ENCODE data around the gene BRS3. TPM values are rescaled to one million over a fixed set of nuclear protein-coding genes. Genes with fewer than 3 reads are reported as not detected.

Gene BRS3
- total RNA-seq, 2 donors from 2014 or later, result not detected

DNA sequence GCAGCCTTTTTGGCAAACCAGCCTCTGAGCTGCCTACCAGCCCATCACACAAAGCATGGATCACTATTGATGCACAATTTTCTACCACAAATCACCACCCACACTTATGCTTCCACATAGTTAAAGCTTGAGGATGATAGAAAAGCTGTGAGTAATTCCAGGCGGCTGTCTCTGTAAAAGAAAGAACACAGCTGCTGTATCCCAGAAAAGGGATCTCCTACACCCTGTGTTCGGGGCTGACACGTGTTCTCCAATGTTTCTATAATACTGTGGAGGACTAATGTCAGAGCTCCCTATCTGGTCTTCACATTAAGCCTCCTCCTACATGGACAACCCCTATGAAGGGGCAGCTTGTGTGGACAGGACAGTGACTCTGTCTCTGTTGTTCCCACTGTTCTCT is 12.5 kb upstream of the BRS3 start:
- TF ChIP-seq, protein P1, sequence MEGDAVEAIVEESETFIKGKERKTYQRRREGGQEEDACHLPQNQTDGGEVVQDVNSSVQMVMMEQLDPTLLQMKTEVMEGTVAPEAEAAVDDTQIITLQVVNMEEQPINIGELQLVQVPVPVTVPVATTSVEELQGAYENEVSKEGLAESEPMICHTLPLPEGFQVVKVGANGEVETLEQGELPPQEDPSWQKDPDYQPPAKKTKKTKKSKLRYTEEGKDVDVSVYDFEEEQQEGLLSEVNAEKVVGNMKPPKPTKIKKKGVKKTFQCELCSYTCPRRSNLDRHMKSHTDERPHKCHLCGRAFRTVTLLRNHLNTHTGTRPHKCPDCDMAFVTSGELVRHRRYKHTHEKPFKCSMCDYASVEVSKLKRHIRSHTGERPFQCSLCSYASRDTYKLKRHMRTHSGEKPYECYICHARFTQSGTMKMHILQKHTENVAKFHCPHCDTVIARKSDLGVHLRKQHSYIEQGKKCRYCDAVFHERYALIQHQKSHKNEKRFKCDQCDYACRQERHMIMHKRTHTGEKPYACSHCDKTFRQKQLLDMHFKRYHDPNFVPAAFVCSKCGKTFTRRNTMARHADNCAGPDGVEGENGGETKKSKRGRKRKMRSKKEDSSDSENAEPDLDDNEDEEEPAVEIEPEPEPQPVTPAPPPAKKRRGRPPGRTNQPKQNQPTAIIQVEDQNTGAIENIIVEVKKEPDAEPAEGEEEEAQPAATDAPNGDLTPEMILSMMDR (IDR thresholded peaks at IDR 0.05), result no peak
- H3K9me3 ChIP-seq, result no peaks in the 10 kb centered on the region
- H3K27me3 ChIP-seq, result no peaks in the 10 kb centered on the region
- no peaks in the 10 kb centered on the region for H3K4me1 ChIP-seq
- H3K4me3 ChIP-seq, result no peak overlapping the region
- no peak for DNase-seq
- H3K36me3 ChIP-seq, result no peaks in the 10 kb centered on the region
- intact Hi-C loops (cut with DNase I), result no loop called here
- H3K9ac ChIP-seq (ENCODE audit: low read depth in 2 of 2, low read length in 2 of 2), result no peak overlapping the region
- H3K27ac ChIP-seq, result no peak overlapping the region

DNA sequence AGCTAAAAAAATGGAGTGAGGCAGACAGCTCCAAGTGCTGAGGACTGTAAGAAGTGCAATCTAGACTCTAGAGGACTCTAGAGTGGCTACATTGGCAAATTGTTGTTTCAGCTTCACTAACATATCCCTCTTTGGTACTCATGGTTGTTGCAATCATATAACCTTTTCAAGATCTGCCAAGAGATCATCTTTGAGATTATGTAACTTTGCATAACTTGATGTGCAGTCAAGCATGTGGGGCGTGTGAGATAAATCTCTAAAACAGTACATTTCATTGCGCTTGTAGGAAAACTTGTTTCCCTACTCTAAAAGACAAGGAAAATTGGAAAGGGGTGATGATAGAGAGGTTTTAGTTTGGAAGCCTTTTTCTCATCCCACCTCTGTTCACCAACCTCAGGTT is 11.2 kb upstream of the BRS3 start:
- Histone ChIP-seq H3K4me1 (no peaks in the 10 kb centered on the region), H3K4me3 (no peak overlapping the region), H3K27ac (no peak overlapping the region), H3K9me3 (no peaks in the 10 kb centered on the region), H3K27me3 (no peaks in the 10 kb centered on the region), H3K36me3 (no peaks in the 10 kb centered on the region), H3K9ac (ENCODE audit: low read depth in 2 of 2, low read length in 2 of 2) (no peak overlapping the region)
- TF ChIP-seq, protein P1 (IDR thresholded peaks at IDR 0.05), result no peak
- intact Hi-C loops (cut with DNase I), result no loop called here
- DNase-seq, result no peak

DNA sequence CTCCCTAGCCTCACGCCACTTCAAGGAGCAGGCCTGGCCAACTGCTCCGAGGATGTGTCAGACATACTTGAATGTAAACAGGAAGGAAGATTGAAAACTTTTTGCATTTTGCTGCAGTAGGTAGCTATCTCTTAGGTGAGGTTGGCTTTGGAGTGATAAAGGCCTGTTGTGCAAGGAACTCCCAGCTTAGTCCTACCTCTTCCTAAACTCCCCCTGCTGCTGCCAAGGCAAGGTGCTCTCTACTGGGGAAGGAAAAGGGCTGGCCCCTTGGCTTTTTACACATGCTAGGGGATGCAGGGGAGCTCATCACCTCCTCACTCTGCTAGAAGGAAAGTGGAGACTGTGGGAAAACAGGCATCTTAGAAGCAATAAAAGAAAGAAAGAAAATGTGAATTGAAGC is 10.7 kb upstream of the BRS3 start:
- H3K4me3 ChIP-seq, result no peak overlapping the region
- TF ChIP-seq, protein P1 (IDR thresholded peaks at IDR 0.05), result no peak
- DNase-seq, result no peak
- H3K27me3 ChIP-seq, result no peaks in the 10 kb centered on the region
- H3K27ac ChIP-seq, result no peak overlapping the region
- intact Hi-C loops (cut with DNase I), result no loop called here
- H3K36me3 ChIP-seq, result no peaks in the 10 kb centered on the region
- no peak overlapping the region for H3K9ac ChIP-seq (ENCODE audit: low read depth in 2 of 2, low read length in 2 of 2)
- H3K9me3 ChIP-seq, result no peaks in the 10 kb centered on the region
- no peaks in the 10 kb centered on the region for H3K4me1 ChIP-seq

DNA sequence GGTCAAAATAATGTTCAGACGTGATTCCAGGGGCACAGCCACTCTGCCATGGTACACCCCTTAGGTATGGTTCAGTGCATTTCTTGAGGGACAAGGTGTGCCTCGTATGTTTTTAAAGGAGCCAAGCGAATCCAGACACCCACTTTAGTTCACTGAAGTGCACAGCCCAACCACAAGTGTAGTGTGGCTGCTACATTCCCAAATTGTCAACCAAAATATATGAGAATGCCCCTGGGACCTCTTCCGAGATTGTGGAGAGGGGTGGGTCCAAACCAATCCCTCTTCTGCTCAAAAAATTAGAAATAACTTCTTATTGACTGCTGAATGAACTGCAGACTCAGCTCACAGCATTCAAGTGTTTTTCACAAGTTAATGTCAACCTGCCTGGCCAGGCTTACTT is 7.4 kb upstream of the BRS3 start:
- intact Hi-C loops (cut with DNase I), result no loop called here
- no peak for DNase-seq
- TF ChIP-seq, protein P1 (IDR thresholded peaks at IDR 0.05), result no peak
- no peaks in the 10 kb centered on the region for H3K27me3 ChIP-seq
- no peaks in the 10 kb centered on the region for H3K4me1 ChIP-seq
- H3K4me3 ChIP-seq, result no peak overlapping the region
- H3K9me3 ChIP-seq, result no peaks in the 10 kb centered on the region
- no peaks in the 10 kb centered on the region for H3K36me3 ChIP-seq
- H3K9ac ChIP-seq (ENCODE audit: low read depth in 2 of 2, low read length in 2 of 2), result no peak overlapping the region
- no peak overlapping the region for H3K27ac ChIP-seq

DNA sequence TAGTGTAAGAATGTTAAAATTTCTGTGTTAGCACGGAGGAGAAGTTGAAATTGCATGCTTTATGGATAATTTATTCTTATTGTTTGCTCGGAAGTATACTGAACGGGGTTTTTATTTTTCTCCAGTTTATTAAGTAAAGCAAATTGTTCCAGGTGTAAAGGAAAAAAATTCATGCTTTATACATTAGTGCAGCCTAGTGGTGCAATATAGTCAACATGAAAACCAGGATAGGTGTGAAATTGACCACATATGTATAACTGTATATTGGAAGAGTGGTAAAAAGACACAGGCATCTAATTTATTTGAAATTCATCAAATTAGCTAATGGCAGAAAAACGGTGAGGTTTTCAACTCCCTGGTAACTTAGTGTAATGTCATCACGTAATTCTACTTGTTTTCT is 959 bp downstream of the BRS3 start:
- no peaks in the 10 kb centered on the region for H3K36me3 ChIP-seq
- H3K4me1 ChIP-seq, result no peaks in the 10 kb centered on the region
- intact Hi-C loops (cut with DNase I), result no loop called here
- no peak overlapping the region for H3K27ac ChIP-seq
- no peaks in the 10 kb centered on the region for H3K27me3 ChIP-seq
- H3K4me3 ChIP-seq, result no peak overlapping the region
- TF ChIP-seq, protein P1 (IDR thresholded peaks at IDR 0.05), result no peak
- H3K9me3 ChIP-seq, result no peaks in the 10 kb centered on the region
- no peak for DNase-seq
- H3K9ac ChIP-seq (ENCODE audit: low read depth in 2 of 2, low read length in 2 of 2), result no peak overlapping the region

DNA sequence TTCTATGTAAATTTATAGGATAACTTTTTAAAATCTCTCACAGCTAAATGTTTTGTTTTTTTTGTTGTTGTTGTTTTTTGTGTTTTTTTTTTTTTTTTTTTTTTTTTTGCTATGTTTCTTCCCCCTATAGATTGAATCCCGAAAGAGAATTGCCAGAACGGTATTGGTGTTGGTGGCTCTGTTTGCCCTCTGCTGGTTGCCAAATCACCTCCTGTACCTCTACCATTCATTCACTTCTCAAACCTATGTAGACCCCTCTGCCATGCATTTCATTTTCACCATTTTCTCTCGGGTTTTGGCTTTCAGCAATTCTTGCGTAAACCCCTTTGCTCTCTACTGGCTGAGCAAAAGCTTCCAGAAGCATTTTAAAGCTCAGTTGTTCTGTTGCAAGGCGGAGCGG is 4.1 kb downstream of the BRS3 start:
- TF ChIP-seq, protein P1 (IDR thresholded peaks at IDR 0.05), result no peak
- Histone ChIP-seq H3K36me3 (no peaks in the 10 kb centered on the region), H3K27ac (no peak overlapping the region), H3K4me3 (no peak overlapping the region), H3K9me3 (no peaks in the 10 kb centered on the region), H3K27me3 (no peaks in the 10 kb centered on the region), H3K9ac (ENCODE audit: low read depth in 2 of 2, low read length in 2 of 2) (no peak overlapping the region), H3K4me1 (no peaks in the 10 kb centered on the region)
- intact Hi-C loops (cut with DNase I), result loop anchor here (10.0 kb wide), 1 partner anchor 507 kb away; the partner anchor contains the start of gene SLC9A6
- DNase-seq, result no peak

Data from colonic mucosa (tissue), 4 donors.